ENCODE data around the gene VSTM2B. TPM values are rescaled to one million over a fixed set of nuclear protein-coding genes. Genes with fewer than 3 reads are reported as not detected.

Gene VSTM2B
- total RNA-seq, 1 experiment from 2014 or later = not detected

DNA sequence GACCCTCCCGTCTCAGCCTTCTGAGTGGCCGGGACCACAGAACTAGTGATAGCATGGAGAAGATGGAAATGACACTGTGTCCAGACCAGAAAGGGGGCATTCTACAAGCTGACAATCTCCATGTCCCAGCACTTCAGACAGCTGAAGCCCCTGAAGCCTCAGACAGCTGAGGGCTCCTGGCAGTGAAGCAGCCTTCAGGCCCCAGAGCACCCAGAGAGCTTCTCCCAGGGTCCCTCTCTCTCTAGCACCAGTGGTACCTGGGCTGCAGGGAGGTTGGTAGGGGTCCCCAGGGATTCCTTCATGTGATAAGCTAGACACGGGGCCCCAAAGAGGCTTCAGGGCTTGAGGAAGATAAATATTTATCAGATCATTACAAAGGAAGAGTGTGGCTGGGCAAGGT lies 72.7 kb downstream of the VSTM2B start:
- intact Hi-C loops (cut with micrococcal nuclease; ENCODE audit: unreplicated experiment) = loop anchor here (10.0 kb wide), 1 partner anchor 134 kb away; no protein-coding TSS in a partner anchor
- no peak overlapping the region for H3K27ac Mint-ChIP-seq (ENCODE audit: unreplicated experiment)
- no peaks in the 10 kb centered on the region for H3K9me3 ChIP-seq
- H3K4me3 Mint-ChIP-seq (ENCODE audit: unreplicated experiment) = no peak overlapping the region
- no peak for DNase-seq
- H3K27me3 Mint-ChIP-seq (ENCODE audit: insufficient read depth, unreplicated experiment) = peaks cover 6% of the 10 kb centered on the region
- H3K27me3 ChIP-seq (replicated peaks; ENCODE audit: control insufficient read depth, insufficient read depth, low read length) = no peaks in the 10 kb centered on the region
- H3K4me1 ChIP-seq = no peaks in the 10 kb centered on the region
- no peaks in the 10 kb centered on the region for H3K4me1 Mint-ChIP-seq (ENCODE audit: low read depth, unreplicated experiment)
- TF ChIP-seq CTCF (IDR thresholded peaks at IDR 0.05; ENCODE audit: insufficient read depth in 1 of 2, low read depth in 1 of 2, low read length in 1 of 2, severe bottlenecking in 1 of 2, unreplicated experiment in 1 of 2) = no peak
- no peaks in the 10 kb centered on the region for H3K36me3 ChIP-seq (ENCODE audit: control insufficient read depth, insufficient read depth, low read length)
- no peaks in the 10 kb centered on the region for H3K9me3 Mint-ChIP-seq (ENCODE audit: unreplicated experiment)
- BruUV-seq (replicated peaks) = no TSS peak
- H3K36me3 Mint-ChIP-seq (ENCODE audit: insufficient read depth, unreplicated experiment) = no peaks in the 10 kb centered on the region
- POLR2A ChIA-PET = no interaction called here
- H3K4me3 ChIP-seq (ENCODE audit: low read depth, low read length) = no peak overlapping the region
- CTCF ChIA-PET = no interaction called here

- no TSS peak for BruUV-seq (replicated peaks)
- intact Hi-C loops (cut with micrococcal nuclease; ENCODE audit: unreplicated experiment) = no loop called here
- H3K4me3 Mint-ChIP-seq (ENCODE audit: unreplicated experiment) = no peak overlapping the region
Observed at GRCh38 chr19:29603308-29603707, 77.5 kb downstream of the VSTM2B start.

DNA sequence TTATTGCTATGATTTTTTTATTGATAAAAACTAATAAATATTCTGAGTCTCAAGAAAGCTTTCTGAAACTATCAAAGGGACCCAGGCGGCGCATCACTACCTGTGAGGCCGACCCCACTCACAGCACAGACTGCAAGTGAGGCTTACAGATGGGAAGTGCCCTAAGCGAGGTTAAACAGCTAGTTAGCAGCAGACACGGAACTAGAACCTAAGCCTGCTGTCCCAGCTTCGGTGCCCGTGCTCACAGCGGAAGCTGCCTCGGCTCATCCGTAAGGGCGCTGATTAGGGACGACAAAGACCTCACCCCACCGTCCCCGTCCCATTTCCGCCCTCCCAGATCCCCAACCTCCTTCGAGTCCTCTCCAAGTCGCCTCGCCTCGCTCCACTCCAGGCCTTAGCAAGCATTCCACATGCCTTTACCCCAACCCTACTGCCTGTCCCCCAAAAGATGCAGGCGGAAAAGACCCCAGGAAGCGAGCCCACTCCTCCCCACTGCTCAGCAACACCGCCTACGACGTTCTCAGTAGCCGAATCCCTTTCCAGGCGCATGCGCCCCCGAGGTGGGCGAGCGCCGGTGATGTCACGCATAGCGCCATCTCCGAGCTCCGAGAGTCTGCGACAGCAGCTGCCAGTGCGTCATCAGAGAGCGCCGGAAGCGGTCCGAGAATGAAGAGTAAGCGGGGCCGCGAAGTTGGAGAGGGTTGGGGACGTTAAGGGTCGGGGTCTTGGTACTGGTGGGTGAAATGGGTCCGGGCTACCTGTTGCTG lies 80.0 kb downstream of the VSTM2B start, which contains the start of gene POP4:
Gene POP4 (plus strand): TSS at position 631 of the 767 bp plus-strand sequence. CDS start 36 bp downstream, at position 667.
- Histone ChIP-seq H3K4me1 (no peaks in the 10 kb centered on the region), H3K27me3 (replicated peaks; ENCODE audit: control insufficient read depth, insufficient read depth, low read length) (no peaks in the 10 kb centered on the region), H3K4me3 (ENCODE audit: low read depth, low read length) (peak within 1 kb of the TSS; percentile 92), H3K9me3 (no peaks in the 10 kb centered on the region), H3K36me3 (ENCODE audit: control insufficient read depth, insufficient read depth, low read length) (0 out of 2 replicates have a peak, but pooled peaks cover 1% of the 10 kb centered on the region)
- Mint-ChIP-seq H3K4me1 (ENCODE audit: low read depth, unreplicated experiment) (no peaks in the 10 kb centered on the region), H3K36me3 (ENCODE audit: insufficient read depth, unreplicated experiment) (peaks cover 16% of the 10 kb centered on the region), H3K27ac (ENCODE audit: unreplicated experiment) (peak within 1 kb of the TSS; percentile 100), H3K4me3 (ENCODE audit: unreplicated experiment) (peak within 1 kb of the TSS; percentile 99), H3K27me3 (ENCODE audit: insufficient read depth, unreplicated experiment) (no peaks in the 10 kb centered on the region), H3K9me3 (ENCODE audit: unreplicated experiment) (no peaks in the 10 kb centered on the region)
- intact Hi-C loops (cut with micrococcal nuclease; ENCODE audit: unreplicated experiment) = loop anchor here (1.0 to 5.0 kb wide), 2 partner anchors 110 to 336 kb away; partner anchors contain the start of gene URI1
- no peak for TF ChIP-seq CTCF (IDR thresholded peaks at IDR 0.05; ENCODE audit: insufficient read depth in 1 of 2, low read depth in 1 of 2, low read length in 1 of 2, severe bottlenecking in 1 of 2, unreplicated experiment in 1 of 2)
- POLR2A ChIA-PET = interaction anchor here (0.6 to 1.8 kb wide), 10 partner anchors 9 to 336 kb away, joined by 3 to 15 read pairs (median 6); partner anchors contain the start of genes C19orf12, PLEKHF1 and URI1
- peak; percentile 96 to 97 for DNase-seq
- TSS peak; percentile 84 for BruUV-seq (replicated peaks)
- CTCF ChIA-PET = interaction anchor here (0.6 to 2.7 kb wide), 4 partner anchors 59 to 243 kb away, joined by 3 to 24 read pairs (median 4); partner anchors contain the start of gene PLEKHF1

More at GRCh38 chr19:29603308-29603707, 77.5 kb downstream of the VSTM2B start:
- no peak for DNase-seq
- H3K36me3 Mint-ChIP-seq (ENCODE audit: insufficient read depth, unreplicated experiment) = peaks cover 10% of the 10 kb centered on the region
- no peaks in the 10 kb centered on the region for H3K9me3 Mint-ChIP-seq (ENCODE audit: unreplicated experiment)
- Histone ChIP-seq H3K27me3 (replicated peaks; ENCODE audit: control insufficient read depth, insufficient read depth, low read length) (no peaks in the 10 kb centered on the region), H3K9me3 (no peaks in the 10 kb centered on the region), H3K36me3 (ENCODE audit: control insufficient read depth, insufficient read depth, low read length) (no peaks in the 10 kb centered on the region), H3K4me3 (ENCODE audit: low read depth, low read length) (no peak overlapping the region), H3K4me1 (no peaks in the 10 kb centered on the region)
- H3K27ac Mint-ChIP-seq (ENCODE audit: unreplicated experiment) = no peak overlapping the region
- H3K4me1 Mint-ChIP-seq (ENCODE audit: low read depth, unreplicated experiment) = no peaks in the 10 kb centered on the region
- H3K27me3 Mint-ChIP-seq (ENCODE audit: insufficient read depth, unreplicated experiment) = no peaks in the 10 kb centered on the region
- CTCF ChIA-PET = no interaction called here
- POLR2A ChIA-PET = no interaction called here
- no peak for TF ChIP-seq CTCF (IDR thresholded peaks at IDR 0.05; ENCODE audit: insufficient read depth in 1 of 2, low read depth in 1 of 2, low read length in 1 of 2, severe bottlenecking in 1 of 2, unreplicated experiment in 1 of 2)

Measured in Caco-2 (cell line).